Uterus (tissue), 4 donors: Measurements from ENCODE around the gene CEP85L. TPM values are rescaled to one million over a fixed set of nuclear protein-coding genes. Genes with fewer than 3 reads are reported as not detected.

ENCODE experiments used
- DNase-seq, 2 donors: peaks; one replicate each; pipeline ENCODE4 v3.0.0-alpha.2; 2019 to 2020
- H3K27ac ChIP-seq, 2 donors: fragments of 200-600 bp; sonication (generic); 1 replicate in 1 of 2; 2 replicates in 1 of 2; pipeline ENCODE4 v1.5.1; 2016 to 2018
- H3K27me3 ChIP-seq, 2 donors: fragments of 200-600 bp; sonication (generic); one replicate each; pipeline ENCODE4 v1.5.1; 2018 to 2019; ENCODE audit warnings: control low read depth in 1 of 2
- H3K36me3 ChIP-seq, 2 donors: fragments of 200-600 bp; sonication (generic); one replicate each; pipeline ENCODE4 v1.5.1; 2019; ENCODE audit warnings: control low read depth in 1 of 2
- H3K4me1 ChIP-seq, 2 donors: fragments of 200-600 bp; sonication (generic); one replicate each; pipeline ENCODE4 v1.5.1; 2018 to 2019; ENCODE audit warnings: control low read depth in 1 of 2
- H3K4me3 ChIP-seq, 2 donors: fragments of 200-600 bp; sonication (generic); 1 replicate in 1 of 2; 2 replicates in 1 of 2; pipeline ENCODE4 v1.5.1; 2018 to 2019; ENCODE audit warnings: mild to moderate bottlenecking in 1 of 2
- H3K9me3 ChIP-seq, 2 donors: fragments of 200-600 bp; sonication (generic); one replicate each; pipeline ENCODE4 v1.5.1; 2019; ENCODE audit warnings: control low read depth in 1 of 2
- CTCF ChIP-seq, 4 experiments: fragments of 200-600 bp in 2 of 4; fragments of 450-650 bp in 2 of 4; sonication (generic) in 2 of 4; IDR thresholded peaks; one replicate each; pipeline ENCODE4 v1.5.1; 2016 to 2019; ENCODE audit warnings: antibody characterized with exemption in 4 of 4, mild to moderate bottlenecking in 2 of 4, moderate library complexity in 1 of 4
- POLR2A ChIP-seq, 2 donors: fragments of 450-650 bp; IDR thresholded peaks; one replicate each; pipeline ENCODE4 v1.6.1; 2016; ENCODE audit warnings: antibody characterized with exemption in 2 of 2, mild to moderate bottlenecking in 1 of 2, moderate library complexity in 1 of 2
- intact Hi-C: fragments of 100-400 bp; cut with DNase I; formaldehyde crosslinking; loops from one replicate; pipeline ENCODE4 v1.15.1; 2023; ENCODE audit warnings: low total_unique reads
- total RNA-seq, 4 donors: library from RNA; depleted of rRNA in 3 of 4; stranded (reverse); fragments of >200 nt in 3 of 4; gene quantifications; one replicate each; pipeline versions ENCODE4 v1.1.0 to v1.2.4, GENCODE V29; 2014 to 2023
- donor health status: DM: yes; HTN: yes; CAD: no.

The CEP85L gene
- total RNA-seq, 4 donors from 2014 or later = 32.7 to 968 (median 64.4) TPM

DNA sequence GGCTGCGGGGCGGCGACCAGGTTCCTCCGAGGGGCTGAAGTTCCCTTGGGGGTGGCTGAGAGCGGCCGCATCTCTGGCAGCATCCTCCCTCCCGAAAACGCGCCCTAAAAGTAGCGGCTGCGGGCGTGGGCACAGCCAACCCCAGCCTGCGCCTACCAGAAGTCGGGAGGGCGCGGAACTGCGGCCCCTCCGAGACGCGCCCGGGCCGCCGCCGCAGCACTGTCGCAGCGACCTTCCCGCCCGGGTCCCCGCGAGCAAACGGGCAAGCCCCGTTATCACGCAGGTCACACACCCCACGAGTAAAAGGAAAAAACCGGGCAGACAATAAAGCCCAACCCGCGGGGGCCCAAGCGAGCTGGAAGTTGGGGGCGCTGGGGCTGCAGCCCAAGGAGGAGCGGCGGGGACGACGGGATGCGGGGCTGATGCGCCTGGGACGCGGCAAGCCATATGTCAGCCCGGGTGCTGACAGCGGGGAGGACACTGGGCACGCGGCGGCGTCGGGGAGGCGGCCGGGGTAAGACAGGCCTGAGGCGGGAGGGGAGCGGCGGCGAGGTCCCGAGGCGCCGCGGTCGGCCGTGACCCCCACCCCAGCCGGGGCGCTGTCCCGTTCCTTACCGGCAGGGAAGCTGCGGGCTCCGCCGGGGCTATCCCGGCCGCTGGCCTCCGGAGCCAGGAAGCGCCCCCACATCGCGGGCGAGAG is 659 bp downstream of the CEP85L start:
- Histone ChIP-seq H3K9me3 (no peaks in the 10 kb centered on the region), H3K4me1 (no peaks in the 10 kb centered on the region)
- TF ChIP-seq POLR2A (IDR thresholded peaks at IDR 0.05) (peak in 1 of 2 donors; percentile 54), CTCF (IDR thresholded peaks at IDR 0.05) (peak in 3 of 4 experiments; percentile 22 to 45 (median 35))

GRCh38 chr6:118649918-118650581 is 1.3 kb downstream of the CEP85L start:
- Histone ChIP-seq H3K36me3 (no peaks in the 10 kb centered on the region), H3K4me3 (peak overlapping the region; percentile 83 to 96), H3K27me3 (no peaks in the 10 kb centered on the region), H3K27ac (peak overlapping the region; percentile 98 to 99), H3K9me3 (no peaks in the 10 kb centered on the region), H3K4me1 (no peaks in the 10 kb centered on the region)
- TF ChIP-seq CTCF (IDR thresholded peaks at IDR 0.05) (no peak), POLR2A (IDR thresholded peaks at IDR 0.05) (no peak)
- intact Hi-C loops = no loop called here
- DNase-seq = no peak

More for the DNA sequence above, 659 bp downstream of the CEP85L start:
- Histone ChIP-seq H3K27me3 (no peaks in the 10 kb centered on the region), H3K27ac (peak overlapping the region; percentile 98 to 99), H3K4me3 (peak overlapping the region; percentile 83 to 96), H3K36me3 (no peaks in the 10 kb centered on the region)
- peak; percentile 47 to 48 for DNase-seq
- intact Hi-C loops = no loop called here

DNA sequence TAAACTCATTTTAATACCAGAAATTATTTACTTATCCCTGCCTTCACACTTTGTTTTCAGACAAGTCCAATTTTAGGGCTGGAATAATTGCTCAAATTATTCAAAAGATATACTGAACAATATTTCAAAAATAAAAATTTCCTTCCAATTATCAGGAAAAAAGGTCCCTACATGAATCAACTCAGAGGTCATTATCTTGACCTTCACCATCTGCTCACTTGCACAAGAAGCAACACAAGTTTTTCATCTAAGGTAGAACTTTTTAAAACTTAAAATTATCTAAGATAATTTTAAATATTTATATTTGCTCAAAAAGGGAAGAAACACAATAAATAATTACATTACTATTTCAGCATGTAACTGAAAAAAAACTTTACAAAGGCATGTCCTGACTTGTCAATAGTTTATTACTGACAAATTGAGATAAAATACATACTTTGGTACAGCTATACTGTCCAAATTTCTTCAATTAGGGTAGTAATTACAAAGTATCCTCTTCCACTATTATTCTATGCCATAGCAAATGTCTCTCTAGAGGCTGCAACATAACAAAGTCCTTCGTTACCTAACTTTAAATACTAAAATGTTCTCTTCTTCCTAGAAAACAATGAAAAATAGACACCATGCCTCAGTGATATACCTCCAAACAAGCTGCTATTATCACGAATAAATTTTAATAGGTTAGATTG is 2.4 kb downstream of the CEP85L start:
- no peak overlapping the region for H3K27ac ChIP-seq
- TF ChIP-seq POLR2A (IDR thresholded peaks at IDR 0.05) = no peak
- TF ChIP-seq CTCF (IDR thresholded peaks at IDR 0.05) = no peak
- DNase-seq = no peak
- intact Hi-C loops = no loop called here
- H3K4me1 ChIP-seq = no peaks in the 10 kb centered on the region
- no peak overlapping the region for H3K4me3 ChIP-seq
- no peaks in the 10 kb centered on the region for H3K9me3 ChIP-seq
- H3K27me3 ChIP-seq = no peaks in the 10 kb centered on the region
- no peaks in the 10 kb centered on the region for H3K36me3 ChIP-seq

DNA sequence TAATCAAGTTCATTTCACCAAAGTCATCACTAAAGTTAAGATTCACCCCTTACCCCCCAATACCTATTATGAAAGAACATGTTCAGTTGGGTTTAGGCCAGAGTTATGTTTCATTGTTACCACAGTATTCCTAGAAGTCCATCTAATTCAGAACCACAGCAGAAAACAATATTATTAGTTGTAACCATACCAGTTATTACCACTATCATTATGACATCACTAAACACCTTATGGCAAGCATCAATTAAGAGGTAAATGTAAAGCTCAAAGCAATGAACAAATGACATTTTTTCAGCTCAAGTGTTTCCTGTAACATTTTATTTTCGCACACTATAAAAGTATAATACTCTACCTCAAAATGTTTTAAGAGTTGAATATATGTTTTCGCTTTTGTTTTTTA is 4.4 kb downstream of the CEP85L start:
- intact Hi-C loops = no loop called here
- Histone ChIP-seq H3K4me3 (no peak overlapping the region), H3K27ac (no peak overlapping the region), H3K4me1 (no peaks in the 10 kb centered on the region), H3K36me3 (no peaks in the 10 kb centered on the region), H3K9me3 (no peaks in the 10 kb centered on the region), H3K27me3 (no peaks in the 10 kb centered on the region)
- TF ChIP-seq POLR2A (IDR thresholded peaks at IDR 0.05) (no peak), CTCF (IDR thresholded peaks at IDR 0.05) (no peak)
- DNase-seq = no peak

DNA sequence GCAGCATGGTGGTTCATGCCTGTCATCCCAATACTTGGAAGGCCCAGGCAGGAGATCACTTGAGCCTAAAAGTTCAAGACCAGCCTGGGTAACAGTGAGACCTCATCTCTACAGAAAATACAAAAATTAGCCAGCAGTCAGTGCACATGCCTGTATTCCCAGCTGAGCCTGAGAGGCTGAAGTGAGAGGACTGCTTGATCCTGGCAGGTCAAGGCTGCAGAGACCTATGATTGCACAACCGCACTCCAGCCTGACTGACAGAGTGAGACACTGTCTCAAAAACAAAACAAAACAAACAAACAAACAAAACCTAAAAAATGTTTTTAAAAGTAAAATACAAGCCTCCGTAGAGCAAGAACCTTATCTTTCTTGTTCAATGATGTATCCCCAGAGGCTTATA is 6.0 kb downstream of the CEP85L start:
- Histone ChIP-seq H3K27me3 (no peaks in the 10 kb centered on the region), H3K9me3 (no peaks in the 10 kb centered on the region), H3K4me3 (no peak overlapping the region), H3K36me3 (no peaks in the 10 kb centered on the region), H3K27ac (no peak overlapping the region), H3K4me1 (no peaks in the 10 kb centered on the region)
- TF ChIP-seq CTCF (IDR thresholded peaks at IDR 0.05) (no peak), POLR2A (IDR thresholded peaks at IDR 0.05) (no peak)
- intact Hi-C loops = no loop called here
- no peak for DNase-seq
